Measurements from ENCODE around the gene KCND3. TPM values are rescaled to one million over a fixed set of nuclear protein-coding genes. Genes with fewer than 3 reads are reported as not detected.

KCND3 gene
- total and polyA plus RNA-seq, 2 of the 4 experiments (the other 2 are of a cell fraction): under 0.01 to 0.03 TPM

- peak overlapping the region; percentile 95 for H3K4ac ChIP-seq (ENCODE audit: low read depth, low read length)
- H2AFZ ChIP-seq (replicated peaks; ENCODE audit: low read length, poor library complexity): peak overlapping the region; percentile 73
- in situ Hi-C loops (cut with MboI; ENCODE audit: low sequenced_read_pairs): no loop called here
- 36% methylated on average over 1 of the region's 3 CpGs; no CpG with 5 or more reads in 1 of the 2 experiments for WGBS, 2 experiments (ENCODE audit: extremely low coverage in 2 of 2, insufficient read length in 1 of 2)
- peak overlapping the region; percentile 57 for H2BK120ac ChIP-seq (ENCODE audit: low read depth, low read length)
- H3K18ac ChIP-seq (ENCODE audit: low read depth, low read length): peak overlapping the region; percentile 5
- peak overlapping the region; percentile 77 for H4K91ac ChIP-seq (ENCODE audit: insufficient read depth, low read depth, low read length)
- dilution Hi-C loops (cut with HindIII; ENCODE audit: low sequenced_read_pairs, unreplicated experiment): no loop called here
- H3K9me3 ChIP-seq (ENCODE audit: control insufficient read depth, insufficient read depth, low read length): no peaks in the 10 kb centered on the region
- H2AK5ac ChIP-seq (ENCODE audit: low read depth, low read length): peak overlapping the region; percentile 57
- peaks cover 10% of the 10 kb centered on the region; the same call in 1 of the 2 replicates for H4K20me1 ChIP-seq (ENCODE audit: insufficient read depth, low read length)
- H3K4me3 ChIP-seq (ENCODE audit: insufficient read depth, low read depth, low read length): no peak overlapping the region
- peak overlapping the region; percentile 36 to 56; a peak in 2 of 4 replicates for H4K8ac ChIP-seq (ENCODE audit: low read depth in 2 of 2, low read length in 2 of 2)
- peak; percentile 84 for DNase-seq
- peak overlapping the region; percentile 19; the same call in 1 of the 2 replicates for H4K5ac ChIP-seq (ENCODE audit: low read depth, low read length)
- ATAC-seq (ENCODE audit: low read depth): peak; percentile 57
- peak overlapping the region; percentile 54; the same call in 1 of the 2 replicates for H3K56ac ChIP-seq (ENCODE audit: extremely low read depth, insufficient read depth, low read length)
- peak overlapping the region; percentile 56 for H2AK9ac ChIP-seq (replicated peaks; ENCODE audit: low read depth, low read length, poor library complexity)
- CTCF ChIA-PET: interaction anchor here (2.4 to 2.5 kb wide), 2 partner anchors 29 to 262 kb away, joined by 7 to 13 read pairs; no protein-coding TSS in a partner anchor
- POLR2A ChIA-PET (ENCODE audit: unreplicated experiment): no interaction called here
- peak overlapping the region; percentile 91; the same call in 1 of the 2 replicates for H3K23ac ChIP-seq (ENCODE audit: low read depth, low read length)
- peak overlapping the region; percentile 10; the same call in 1 of the 2 replicates for H3K14ac ChIP-seq (replicated peaks; ENCODE audit: low read depth, low read length)
- intact Hi-C loops (cut with micrococcal nuclease): no loop called here
- peaks cover 0 to 7% of the 10 kb centered on the region in 2 experiments; a peak in 1 of 4 replicates for H3K79me1 ChIP-seq (ENCODE audit: low read depth in 1 of 2, low read length in 2 of 2)
- no peak overlapping the region for H3K9ac ChIP-seq (ENCODE audit: low read depth, low read length)
- H3K36me3 ChIP-seq (ENCODE audit: control insufficient read depth, insufficient read depth, low read length): no peaks in the 10 kb centered on the region
- H3K27me3 ChIP-seq (ENCODE audit: control insufficient read depth, insufficient read depth, low read length): no peaks in the 10 kb centered on the region
- peak overlapping the region; percentile 70 for H2BK5ac ChIP-seq (ENCODE audit: low read depth, low read length, poor library complexity, severe bottlenecking)
- H3K4me1 ChIP-seq (ENCODE audit: control insufficient read depth, insufficient read depth, low read length): peaks cover 13% of the 10 kb centered on the region
- no TSS peak for BruUV-seq (replicated peaks)
- peak overlapping the region; percentile 37; the same call in 1 of the 2 replicates for H3K4me2 ChIP-seq (ENCODE audit: low read depth, low read length)
- peaks cover 36% of the 10 kb centered on the region for H3K9me1 ChIP-seq (ENCODE audit: insufficient read depth, low read length)
- peak overlapping the region; percentile 95 for H2BK20ac ChIP-seq (ENCODE audit: low read depth, low read length)
- H3K27ac ChIP-seq (ENCODE audit: insufficient read depth, low read length): peak overlapping the region; percentile 70
- H2BK15ac ChIP-seq (ENCODE audit: low read depth, low read length): peak overlapping the region; percentile 91; the same call in 2 of the 3 replicates
- peak; percentile 50; the same call in 1 of the 2 replicates for TF ChIP-seq CEBPB (IDR thresholded peaks at IDR 0.05; ENCODE audit: low read depth, low read length)
- TF ChIP-seq FOS (IDR thresholded peaks at IDR 0.05; ENCODE audit: low read depth, low read length): 0 out of 2 replicates have a peak, but pooled peaks have one; percentile 32
- TF ChIP-seq MXI1 (IDR thresholded peaks at IDR 0.05; ENCODE audit: borderline replicate concordance, low read depth, low read length): peak; percentile 63; the same call in 1 of the 2 replicates
- no peak for TF ChIP-seq NFE2L2 (IDR thresholded peaks at IDR 0.05; ENCODE audit: low read depth, low read length)
- peak; percentile 84; the same call in 1 of the 2 replicates for TF ChIP-seq MAZ (IDR thresholded peaks at IDR 0.05; ENCODE audit: borderline replicate concordance, low read depth, low read length)
- no peak for TF ChIP-seq MAFK (IDR thresholded peaks at IDR 0.05; ENCODE audit: low read depth, low read length)
- no peak for TF ChIP-seq CTCF (conservative IDR thresholded peaks at IDR 0.05; ENCODE audit: low read depth, low read length)
- peak; percentile 5; the same call in 1 of the 2 replicates for TF ChIP-seq POLR2A (IDR thresholded peaks at IDR 0.05; ENCODE audit: low read depth, low read length)
- TF ChIP-seq RFX5 (IDR thresholded peaks at IDR 0.05; ENCODE audit: low read depth, low read length): no peak
- TF ChIP-seq RCOR1 (IDR thresholded peaks at IDR 0.05; ENCODE audit: insufficient replicate concordance, low read length): peak; percentile 86
- no peak for TF ChIP-seq CHD1 (IDR thresholded peaks at IDR 0.05; ENCODE audit: low read depth, low read length)
- no peak for TF ChIP-seq RAD21 (IDR thresholded peaks at IDR 0.05; ENCODE audit: low read length)
- TF ChIP-seq SMC3 (IDR thresholded peaks at IDR 0.05; ENCODE audit: low read depth, low read length): no peak
- no peak for TF ChIP-seq ELK1 (IDR thresholded peaks at IDR 0.05; ENCODE audit: borderline replicate concordance, low read depth, low read length)
- TF ChIP-seq BHLHE40 (IDR thresholded peaks at IDR 0.05; ENCODE audit: low read depth, low read length): peak; percentile 71
Observed at GRCh38 chr1:111743679-111744101, 245.8 kb downstream of the KCND3 start.

All from IMR-90 (cell line).